HepG2 (cell line): ENCODE data around the gene USP36. TPM values are rescaled to one million over a fixed set of nuclear protein-coding genes. Genes with fewer than 3 reads are reported as not detected.

Experiments used
- ATAC-seq: fragments of 200-7000 bp; cut with Tn5 transposase; 3 replicates; pipeline ENCODE4 v1.9.1; 2020; ENCODE audit warnings: mild to moderate bottlenecking, moderate library complexity
- BruUV-seq: library from RNA; stranded (reverse); fragments of 400-500 nt; replicated peaks from 2 replicates; lab custom pipeline; 2021; lab: Mats Ljungman, UMichigan
- CTCF ChIA-PET: fragments of 300-600 bp; formaldehyde crosslinking; extraction: SDS; loops from one replicate; lab custom pipeline; 2021; ENCODE audit warnings: low total read pairs, inconsistent platforms, low intra/inter-chr PET ratio; lab: Yijun Ruan, JAX
- POLR2A ChIA-PET: fragments of 350-600 bp; sonication (Branson Sonifier 250); formaldehyde crosslinking; loops from one replicate; lab custom pipeline; 2020; ENCODE audit warnings: antibody characterized with exemption, inconsistent platforms; lab: Yijun Ruan, JAX
- DNase-seq: peaks from one replicate; pipeline ENCODE4 v3.0.0-alpha.2; 2015; ENCODE audit warnings: low spot score
- FAIRE-seq: peaks from 3 replicates; lab custom pipeline; 2011; peaks lifted over from hg19 to GRCh38; lab: Jason Lieb, UNC
- H2AFZ ChIP-seq: one replicate; pipeline ENCODE4 v1.6.1; 2011; ENCODE audit warnings: low read length, inconsistent platforms
- H3K27ac ChIP-seq: fragments of 300-600 bp; 3 replicates; pipeline ENCODE4 v1.8.0; 2011; ENCODE audit warnings: mixed run types, mild to moderate bottlenecking, mixed read lengths, low read length, inconsistent platforms; ENCODE audit not compliant: insufficient read depth; ENCODE audit errors: extremely low read length
- H3K27me3 ChIP-seq, 2 experiments: fragments of 200-600 bp in 1 of 2; 2 replicates in 1 of 2; 3 replicates in 1 of 2; pipeline versions ENCODE4 v1.6.0 to v1.8.0; 2011; ENCODE audit warnings: low read length in 2 of 2, mild to moderate bottlenecking in 2 of 2, moderate library complexity in 2 of 2, inconsistent platforms in 1 of 2; ENCODE audit not compliant: insufficient read depth in 2 of 2, control insufficient read depth in 1 of 2
- H3K36me3 ChIP-seq, 2 experiments: fragments of 200-600 bp in 1 of 2; replicated peaks in 1 of 2; 2 replicates in 1 of 2; 3 replicates in 1 of 2; pipeline versions ENCODE4 v1.5.1 to v1.8.0; 2011; ENCODE audit warnings: low read length in 2 of 2, inconsistent platforms in 1 of 2; ENCODE audit not compliant: insufficient read depth in 2 of 2, control insufficient read depth in 1 of 2
- H3K4me1 ChIP-seq: 2 replicates; pipeline ENCODE4 v1.5.1; 2012; ENCODE audit warnings: low read length, inconsistent platforms; ENCODE audit not compliant: insufficient read depth
- H3K4me2 ChIP-seq: 2 replicates; pipeline ENCODE4 v1.6.0; 2011; ENCODE audit warnings: low read depth, low read length, inconsistent platforms
- H3K4me3 ChIP-seq, 3 experiments: fragments of 200-600 bp in 1 of 3; sonication (generic), shearing (Covaris generic) in 1 of 3; replicated peaks in 1 of 3; 2 replicates each; pipeline ENCODE4 v1.5.1; 2011 to 2016; ENCODE audit warnings: low read length in 3 of 3, inconsistent platforms in 2 of 3, low read depth in 2 of 3, mild to moderate bottlenecking in 2 of 3, control low read depth in 1 of 3, mixed read lengths in 1 of 3; ENCODE audit not compliant: insufficient read depth in 1 of 3
- H3K79me2 ChIP-seq: one replicate; pipeline ENCODE4 v1.6.1; 2011; ENCODE audit warnings: low read length, inconsistent platforms; ENCODE audit not compliant: insufficient read depth
- H3K9ac ChIP-seq: 2 replicates; pipeline ENCODE4 v1.6.0; 2011; ENCODE audit warnings: mild to moderate bottlenecking, low read depth, low read length, inconsistent platforms; ENCODE audit not compliant: insufficient read depth
- H3K9me3 ChIP-seq: 2 replicates; pipeline ENCODE4 v1.5.1; 2012; ENCODE audit warnings: mild to moderate bottlenecking, low read length
- H4K20me1 ChIP-seq: 2 replicates; pipeline ENCODE4 v1.6.0; 2011; ENCODE audit warnings: inconsistent platforms, mild to moderate bottlenecking, low read length, moderate library complexity; ENCODE audit not compliant: insufficient read depth
- ASH2L ChIP-seq: fragments of 300-600, 200-600 bp; sonication (generic); IDR thresholded peaks from 2 replicates; pipeline ENCODE4 v1.7.0; 2017; ENCODE audit warnings: low read depth, mild to moderate bottlenecking, moderate library complexity, mixed read lengths, low read length; ENCODE audit not compliant: insufficient read length
- BCL3 ChIP-seq: sonication (generic); formaldehyde crosslinking; IDR thresholded peaks from 2 replicates; pipeline ENCODE4 v1.5.1; 2020; ENCODE audit warnings: mild to moderate bottlenecking, missing genetic modification reagents, moderate library complexity
- FOXP1 ChIP-seq, 2 experiments: fragments of 450-650 bp in 1 of 2; IDR thresholded peaks; 2 replicates each; pipeline ENCODE4 v1.6.1; 2017 to 2018; ENCODE audit warnings: antibody characterized with exemption in 1 of 2
- MAZ ChIP-seq, 2 experiments: sonication (generic) in 1 of 2; formaldehyde crosslinking in 1 of 2; IDR thresholded peaks; 2 replicates each; pipeline versions ENCODE4 v1.5.0 to v1.6.1; 2012 to 2020; ENCODE audit warnings: low read depth in 2 of 2, mild to moderate bottlenecking in 2 of 2, borderline replicate concordance in 1 of 2, improper control_type of control experiment in 1 of 2, low read length in 1 of 2, missing genetic modification reagents in 1 of 2, moderate library complexity in 1 of 2
- NR2F1 ChIP-seq, 2 experiments: fragments of 450-650 bp in 1 of 2; formaldehyde crosslinking in 1 of 2; IDR thresholded peaks; 2 replicates each; pipeline versions ENCODE4 v1.5.0 to v1.6.1; 2016 to 2020; ENCODE audit warnings: mild to moderate bottlenecking in 1 of 2, missing compliant biosample characterization in 1 of 2, missing genetic modification reagents in 1 of 2, moderate library complexity in 1 of 2
- PAXIP1 ChIP-seq: sonication (generic); formaldehyde crosslinking; conservative IDR thresholded peaks from 2 replicates; pipeline ENCODE4 v1.4.0; 2020; ENCODE audit warnings: mild to moderate bottlenecking, missing genetic modification reagents, moderate library complexity
- REPIN1 ChIP-seq: sonication (generic); formaldehyde crosslinking; IDR thresholded peaks from 2 replicates; pipeline ENCODE4 v1.8.0; 2022; ENCODE audit warnings: missing genetic modification reagents, low read depth, mild to moderate bottlenecking, borderline replicate concordance
- SIX4 ChIP-seq: sonication (generic); formaldehyde crosslinking; IDR thresholded peaks from 2 replicates; pipeline ENCODE4 v1.4.0; 2020; ENCODE audit warnings: missing genetic modification reagents
- SP5 ChIP-seq: IDR thresholded peaks from 2 replicates; pipeline ENCODE4 v1.6.1; 2016; ENCODE audit warnings: low read depth, borderline replicate concordance
- TBL1XR1 ChIP-seq: fragments of 150-350 bp; IDR thresholded peaks from 2 replicates; pipeline ENCODE4 v1.6.1; 2014; ENCODE audit warnings: borderline replicate concordance, low read length; ENCODE audit not compliant: partially characterized antibody
- ZNF703 ChIP-seq: sonication (generic); formaldehyde crosslinking; IDR thresholded peaks from 2 replicates; pipeline ENCODE4 v1.5.1; 2020; ENCODE audit warnings: missing genetic modification reagents, mild to moderate bottlenecking, moderate library complexity, borderline replicate concordance
- WGBS: methylation state at CpG from one replicate; pipeline ENCODE4 v1.1.6; 2017; ENCODE audit warnings: low lambda C conversion rate; 5-methylcytosine and 5-hydroxymethylcytosine counted together
- in situ Hi-C: cut with HindIII; loops from 2 replicates; pipeline ENCODE4 v1.10.0; 2017; ENCODE audit warnings: low pct_unique_long_range_greater_than_20kb; ENCODE audit not compliant: extremely low pct_ligation_motif_present
- intact Hi-C: fragments of 100-400 bp; cut with micrococcal nuclease; formaldehyde crosslinking; loops from one replicate; pipeline ENCODE4 v1.10.0; 2022; ENCODE audit not compliant: unreplicated experiment
- polyA plus RNA-seq, 8 experiments: library from polyadenylated mRNA; depleted of rRNA in 3 of 8; stranded (reverse) in 7 of 8; unstranded in 1 of 8; fragments of >200 nt; fragmentation: Illumina TruSeq in 4 of 8; extraction: Trizol in 4 of 8; gene quantifications; 2 replicates each; pipeline versions ENCODE4 v1.2.1 to v1.2.3, GENCODE V29; 2011 to 2016; ENCODE audit warnings: low read depth in 4 of 8, missing spikeins in 1 of 8, mixed read lengths in 1 of 8; ENCODE audit not compliant: insufficient read depth in 1 of 8
- total RNA-seq, 5 experiments: library from RNA; depleted of rRNA; stranded (reverse); fragments of >200 nt; fragmentation: Illumina TruSeq; extraction: Trizol; gene quantifications; 2 replicates each; pipeline ENCODE4 v1.2.3, GENCODE V29; 2016; ENCODE audit warnings: low read depth in 1 of 5
- TF ChIP-seq, protein P1 (sequence below): sonication (generic); formaldehyde crosslinking; IDR thresholded peaks from 2 replicates; pipeline ENCODE4 v1.4.0; 2020; ENCODE audit warnings: missing genetic modification reagents, mild to moderate bottlenecking, borderline replicate concordance
- TF ChIP-seq, protein P2 (sequence below): sonication (generic); formaldehyde crosslinking; IDR thresholded peaks from 2 replicates; pipeline ENCODE4 v1.4.0; 2020; ENCODE audit warnings: missing genetic modification reagents

USP36 gene
- total and polyA plus RNA-seq, 2 of the 13 experiments (the other 11 are each of a cell fraction or from before 2014, with no cell fraction given), result 29.6 to 45.9 TPM

- in situ Hi-C loops, result no loop called here
- H3K4me1 ChIP-seq, result peaks cover 78% of the 10 kb centered on the region
- peaks cover 62% of the 10 kb centered on the region for H3K79me2 ChIP-seq
- TF ChIP-seq SIX4 (CRISPR knock-in tag), result no peak
- TF ChIP-seq MAZ (IDR thresholded peaks at IDR 0.05; ENCODE audit: borderline replicate concordance, low read depth, low read length), result peak; percentile 18; the same call in 1 of the 2 replicates
- TF ChIP-seq MAZ (CRISPR knock-in tag; IDR thresholded peaks at IDR 0.05; ENCODE audit: low read depth), result no peak
- TF ChIP-seq REPIN1 (CRISPR knock-in tag), result no peak
- TF ChIP-seq NR2F1 (CRISPR knock-in tag; IDR thresholded peaks at IDR 0.05), result 0 out of 4 replicates have a peak, but pooled peaks of 1 of the 2 experiments have one; percentile 10
- no peak for TF ChIP-seq BCL3
- TF ChIP-seq ZNF703 (CRISPR knock-in tag), result no peak
- peak; percentile 15; the same call in 1 of the 2 replicates for TF ChIP-seq PAXIP1 (CRISPR knock-in tag)
- peak; percentile 26 for TF ChIP-seq TBL1XR1
- TF ChIP-seq, protein P1, sequence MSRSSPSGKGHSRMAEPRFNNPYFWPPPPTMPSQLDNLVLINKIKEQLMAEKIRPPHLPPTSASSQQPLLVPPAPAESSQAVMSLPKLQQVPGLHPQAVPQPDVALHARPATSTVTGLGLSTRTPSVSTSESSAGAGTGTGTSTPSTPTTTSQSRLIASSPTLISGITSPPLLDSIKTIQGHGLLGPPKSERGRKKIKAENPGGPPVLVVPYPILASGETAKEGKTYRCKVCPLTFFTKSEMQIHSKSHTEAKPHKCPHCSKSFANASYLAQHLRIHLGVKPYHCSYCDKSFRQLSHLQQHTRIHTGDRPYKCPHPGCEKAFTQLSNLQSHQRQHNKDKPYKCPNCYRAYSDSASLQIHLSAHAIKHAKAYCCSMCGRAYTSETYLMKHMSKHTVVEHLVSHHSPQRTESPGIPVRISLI (CRISPR knock-in tag), result peak; percentile 81; the same call in 1 of the 2 replicates
- 0 out of 2 replicates have a peak, but pooled peaks have one; percentile 1 for TF ChIP-seq SP5 (CRISPR knock-in tag)
- peak; percentile 15 for TF ChIP-seq ASH2L
- TF ChIP-seq, protein P2, sequence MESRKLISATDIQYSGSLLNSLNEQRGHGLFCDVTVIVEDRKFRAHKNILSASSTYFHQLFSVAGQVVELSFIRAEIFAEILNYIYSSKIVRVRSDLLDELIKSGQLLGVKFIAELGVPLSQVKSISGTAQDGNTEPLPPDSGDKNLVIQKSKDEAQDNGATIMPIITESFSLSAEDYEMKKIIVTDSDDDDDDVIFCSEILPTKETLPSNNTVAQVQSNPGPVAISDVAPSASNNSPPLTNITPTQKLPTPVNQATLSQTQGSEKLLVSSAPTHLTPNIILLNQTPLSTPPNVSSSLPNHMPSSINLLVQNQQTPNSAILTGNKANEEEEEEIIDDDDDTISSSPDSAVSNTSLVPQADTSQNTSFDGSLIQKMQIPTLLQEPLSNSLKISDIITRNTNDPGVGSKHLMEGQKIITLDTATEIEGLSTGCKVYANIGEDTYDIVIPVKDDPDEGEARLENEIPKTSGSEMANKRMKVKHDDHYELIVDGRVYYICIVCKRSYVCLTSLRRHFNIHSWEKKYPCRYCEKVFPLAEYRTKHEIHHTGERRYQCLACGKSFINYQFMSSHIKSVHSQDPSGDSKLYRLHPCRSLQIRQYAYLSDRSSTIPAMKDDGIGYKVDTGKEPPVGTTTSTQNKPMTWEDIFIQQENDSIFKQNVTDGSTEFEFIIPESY (CRISPR knock-in tag), result no peak
- TF ChIP-seq FOXP1 (IDR thresholded peaks at IDR 0.05), result no peak
- peak; percentile 1; the same call in 1 of the 2 replicates for TF ChIP-seq FOXP1 (CRISPR knock-in tag; IDR thresholded peaks at IDR 0.05)
Measured at GRCh38 chr17:78746949-78747269, 93.7 kb downstream of the USP36 start.

More at GRCh38 chr17:78746949-78747269, 93.7 kb downstream of the USP36 start:
- no peak overlapping the region; a peak in 1 of 6 replicates for H3K4me3 ChIP-seq
- H3K27ac ChIP-seq, result peak overlapping the region; percentile 93
- no peak for FAIRE-seq
- WGBS, result 39% methylated on average over 2 of the region's 2 CpGs
- H2AFZ ChIP-seq, result no peak overlapping the region
- CTCF ChIA-PET, result no interaction called here
- DNase-seq, result no peak
- POLR2A ChIA-PET, result interaction anchor here (1.1 to 3.4 kb wide), 2 partner anchors 11 to 33 kb away, joined by 3 to 20 read pairs; no protein-coding TSS in a partner anchor
- ATAC-seq, result no peak
- no peak overlapping the region for H3K9ac ChIP-seq
- BruUV-seq, result no TSS peak
- intact Hi-C loops, result loop anchor here (2.0 to 5.0 kb wide), 2 partner anchors 35 to 250 kb away; partner anchors contain the start of gene CYTH1
- H3K36me3 ChIP-seq, result no peaks in the 10 kb centered on the region
- no peaks in the 10 kb centered on the region for H3K27me3 ChIP-seq
- no peaks in the 10 kb centered on the region for H3K9me3 ChIP-seq
- peak overlapping the region; percentile 76 for H3K4me2 ChIP-seq
- H4K20me1 ChIP-seq, result no peaks in the 10 kb centered on the region
